WTC11 (cell line): Measurements from ENCODE around the gene HYOU1. TPM values are rescaled to one million over a fixed set of nuclear protein-coding genes. Genes with fewer than 3 reads are reported as not detected.
A peak's percentile ranks its signal among the peaks of the same experiment; 100 is the strongest.

Source experiments
- ATAC-seq: fragments of 200-7000 bp; cut with Tn5 transposase; 2 replicates; pipeline ENCODE4 v1.10.0; 2021; ENCODE audit warnings: mild to moderate bottlenecking, moderate library complexity
- CTCF ChIA-PET: fragments of 300-600 bp; sonication (Branson Sonifier 250); formaldehyde crosslinking; loops from one replicate; lab custom pipeline; 2021; ENCODE audit warnings: antibody characterized with exemption; lab: Charles Lee
- POLR2A ChIA-PET: fragments of 350-600 bp; sonication (Branson Sonifier 250); formaldehyde crosslinking; loops from one replicate; lab custom pipeline; 2021; ENCODE audit warnings: antibody characterized with exemption; lab: Charles Lee
- DNase-seq: peaks from one replicate; pipeline ENCODE4 v3.0.0; 2021; ENCODE audit warnings: low spot score
- H3K27ac Mint-ChIP-seq: 2 replicates; pipeline ENCODE4 v1.8.0; 2021; ENCODE audit warnings: mixed read lengths
- H3K27me3 Mint-ChIP-seq: 2 replicates; pipeline ENCODE4 v1.8.0; 2021; ENCODE audit warnings: low read depth, mild to moderate bottlenecking, moderate library complexity, mixed read lengths
- H3K36me3 Mint-ChIP-seq: 2 replicates; pipeline ENCODE4 v1.8.0; 2021; ENCODE audit warnings: mixed read lengths
- H3K4me1 Mint-ChIP-seq: 2 replicates; pipeline ENCODE4 v1.8.0; 2022; ENCODE audit warnings: mixed read lengths
- H3K4me3 Mint-ChIP-seq: 2 replicates; pipeline ENCODE4 v1.8.0; 2021; ENCODE audit warnings: mild to moderate bottlenecking, moderate library complexity, mixed read lengths
- H3K9me3 Mint-ChIP-seq: 2 replicates; pipeline ENCODE4 v1.8.0; 2021; ENCODE audit warnings: mixed read lengths
- FOXJ3 ChIP-seq: sonication (generic); formaldehyde crosslinking; IDR thresholded peaks from 2 replicates; pipeline ENCODE4 v1.9.0; 2021; ENCODE audit warnings: missing genetic modification reagents, mild to moderate bottlenecking, borderline replicate concordance
- JUN ChIP-seq: sonication (generic); formaldehyde crosslinking; IDR thresholded peaks from 2 replicates; pipeline ENCODE4 v1.8.0; 2023; ENCODE audit warnings: mild to moderate bottlenecking, missing genetic modification reagents
- NFYB ChIP-seq: sonication (generic); formaldehyde crosslinking; conservative IDR thresholded peaks from 2 replicates; pipeline ENCODE4 v1.8.0; 2022; ENCODE audit warnings: low read depth, missing genetic modification reagents
- NR3C1 ChIP-seq: sonication (generic); formaldehyde crosslinking; conservative IDR thresholded peaks from 2 replicates; pipeline ENCODE4 v1.8.1; 2023; ENCODE audit warnings: low read depth, mild to moderate bottlenecking, missing genetic modification reagents
- RELA ChIP-seq: sonication (generic); formaldehyde crosslinking; IDR thresholded peaks from 2 replicates; pipeline ENCODE4 v1.8.1; 2022; ENCODE audit warnings: missing genetic modification reagents, mild to moderate bottlenecking, borderline replicate concordance
- SOX15 ChIP-seq: fragments of 250-450 bp; sonication (Bioruptor Pico); IDR thresholded peaks from 2 replicates; pipeline ENCODE4 v1.9.0; 2021; ENCODE audit warnings: mild to moderate bottlenecking
- TEAD1 ChIP-seq: sonication (generic); formaldehyde crosslinking; IDR thresholded peaks from 2 replicates; pipeline ENCODE4 v1.8.0; 2022; ENCODE audit warnings: mild to moderate bottlenecking, missing genetic modification reagents
- TEAD4 ChIP-seq: sonication (generic); formaldehyde crosslinking; IDR thresholded peaks from 2 replicates; pipeline ENCODE4 v1.8.0; 2022; ENCODE audit warnings: mild to moderate bottlenecking, missing genetic modification reagents
- ZNF425 ChIP-seq: fragments of 250-450 bp; sonication (Bioruptor Pico); conservative IDR thresholded peaks from 2 replicates; pipeline ENCODE4 v1.9.0; 2021; ENCODE audit warnings: mild to moderate bottlenecking
- total RNA-seq: library from RNA; stranded (reverse); gene quantifications from 3 replicates; pipeline ENCODE4 v1.2.3, GENCODE V29; 2021
- TF ChIP-seq, protein P1 (sequence below): sonication (generic); formaldehyde crosslinking; IDR thresholded peaks from 2 replicates; pipeline ENCODE4 v1.8.1; 2022; ENCODE audit warnings: mild to moderate bottlenecking, missing genetic modification reagents, moderate library complexity, borderline replicate concordance
- TF ChIP-seq, protein P2 (sequence below): sonication (generic); formaldehyde crosslinking; IDR thresholded peaks from 2 replicates; pipeline ENCODE4 v1.8.1; 2022; ENCODE audit warnings: low read depth, missing genetic modification reagents, borderline replicate concordance
- TF ChIP-seq, protein P3 (sequence below): fragments of 250-450 bp; sonication (Bioruptor Pico); IDR thresholded peaks from 2 replicates; pipeline ENCODE4 v2.1.2; 2022; ENCODE audit warnings: mild to moderate bottlenecking, moderate library complexity
- TF ChIP-seq, protein P4 (sequence below): sonication (generic); formaldehyde crosslinking; IDR thresholded peaks from 2 replicates; pipeline ENCODE4 v1.8.1; 2023; ENCODE audit warnings: mild to moderate bottlenecking, missing genetic modification reagents

HYOU1 gene
- total RNA-seq, 1 experiment from 2014 or later = 276 TPM

- TF ChIP-seq ZNF425 (CRISPR knock-in tag) = no peak
- no peak for TF ChIP-seq NR3C1 (CRISPR knock-in tag)
- no peak for TF ChIP-seq SOX15 (CRISPR knock-in tag)
- TF ChIP-seq, protein P1, sequence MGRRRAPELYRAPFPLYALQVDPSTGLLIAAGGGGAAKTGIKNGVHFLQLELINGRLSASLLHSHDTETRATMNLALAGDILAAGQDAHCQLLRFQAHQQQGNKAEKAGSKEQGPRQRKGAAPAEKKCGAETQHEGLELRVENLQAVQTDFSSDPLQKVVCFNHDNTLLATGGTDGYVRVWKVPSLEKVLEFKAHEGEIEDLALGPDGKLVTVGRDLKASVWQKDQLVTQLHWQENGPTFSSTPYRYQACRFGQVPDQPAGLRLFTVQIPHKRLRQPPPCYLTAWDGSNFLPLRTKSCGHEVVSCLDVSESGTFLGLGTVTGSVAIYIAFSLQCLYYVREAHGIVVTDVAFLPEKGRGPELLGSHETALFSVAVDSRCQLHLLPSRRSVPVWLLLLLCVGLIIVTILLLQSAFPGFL = no peak
- TF ChIP-seq, protein P2, sequence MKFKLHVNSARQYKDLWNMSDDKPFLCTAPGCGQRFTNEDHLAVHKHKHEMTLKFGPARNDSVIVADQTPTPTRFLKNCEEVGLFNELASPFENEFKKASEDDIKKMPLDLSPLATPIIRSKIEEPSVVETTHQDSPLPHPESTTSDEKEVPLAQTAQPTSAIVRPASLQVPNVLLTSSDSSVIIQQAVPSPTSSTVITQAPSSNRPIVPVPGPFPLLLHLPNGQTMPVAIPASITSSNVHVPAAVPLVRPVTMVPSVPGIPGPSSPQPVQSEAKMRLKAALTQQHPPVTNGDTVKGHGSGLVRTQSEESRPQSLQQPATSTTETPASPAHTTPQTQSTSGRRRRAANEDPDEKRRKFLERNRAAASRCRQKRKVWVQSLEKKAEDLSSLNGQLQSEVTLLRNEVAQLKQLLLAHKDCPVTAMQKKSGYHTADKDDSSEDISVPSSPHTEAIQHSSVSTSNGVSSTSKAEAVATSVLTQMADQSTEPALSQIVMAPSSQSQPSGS (CRISPR knock-in tag) = no peak
- TF ChIP-seq, all 79 proteins: peak for 0
Measured at GRCh38 chr11:119000906-119001305, 56.1 kb downstream of the HYOU1 start (continued).

DNA sequence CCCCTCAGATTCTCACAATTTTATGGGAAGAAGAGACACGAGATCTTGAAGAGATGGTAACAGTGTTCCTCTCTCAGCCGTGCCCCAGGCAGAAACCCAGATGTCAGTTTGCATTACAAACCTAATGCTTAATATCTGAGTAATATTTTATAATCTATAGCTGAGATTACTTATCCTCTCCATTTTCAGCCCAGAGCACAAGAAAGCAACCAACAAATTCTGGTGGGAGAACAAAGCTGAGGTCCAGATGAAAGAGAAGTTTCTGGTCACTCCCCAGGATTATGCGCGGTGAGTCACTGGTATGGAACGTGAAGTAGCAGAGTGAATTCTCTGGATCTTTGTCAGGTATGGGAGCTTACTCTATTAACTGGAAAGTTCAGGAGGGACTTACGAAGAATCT is 58.2 kb downstream of the HYOU1 start:
- ATAC-seq = no peak
- ChIA-PET POLR2A (interaction anchor here (1.0 kb wide), 1 partner anchor 9 kb away, joined by 9 read pairs; no protein-coding TSS in a partner anchor), CTCF (interaction anchor here (0.6 to 2.8 kb wide), 4 partner anchors 17 to 146 kb away, joined by 3 to 12 read pairs (median 6); partner anchors contain the start of gene UPK2)
- Mint-ChIP-seq H3K27me3 (no peaks in the 10 kb centered on the region), H3K27ac (peak overlapping the region; percentile 98), H3K4me3 (peak overlapping the region; percentile 99), H3K9me3 (no peaks in the 10 kb centered on the region), H3K4me1 (peaks cover 26% of the 10 kb centered on the region), H3K36me3 (peaks cover 39% of the 10 kb centered on the region)
- TF ChIP-seq, protein P2 (CRISPR knock-in tag) = no peak
- TF ChIP-seq RELA (CRISPR knock-in tag) = no peak
- TF ChIP-seq, protein P3, sequence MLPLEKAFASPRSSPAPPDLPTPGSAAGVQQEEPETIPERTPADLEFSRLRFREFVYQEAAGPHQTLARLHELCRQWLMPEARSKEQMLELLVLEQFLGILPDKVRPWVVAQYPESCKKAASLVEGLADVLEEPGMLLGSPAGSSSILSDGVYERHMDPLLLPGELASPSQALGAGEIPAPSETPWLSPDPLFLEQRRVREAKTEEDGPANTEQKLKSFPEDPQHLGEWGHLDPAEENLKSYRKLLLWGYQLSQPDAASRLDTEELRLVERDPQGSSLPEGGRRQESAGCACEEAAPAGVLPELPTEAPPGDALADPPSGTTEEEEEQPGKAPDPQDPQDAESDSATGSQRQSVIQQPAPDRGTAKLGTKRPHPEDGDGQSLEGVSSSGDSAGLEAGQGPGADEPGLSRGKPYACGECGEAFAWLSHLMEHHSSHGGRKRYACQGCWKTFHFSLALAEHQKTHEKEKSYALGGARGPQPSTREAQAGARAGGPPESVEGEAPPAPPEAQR (CRISPR knock-in tag) = no peak
- no peak for TF ChIP-seq NR3C1 (CRISPR knock-in tag)
- no peak for TF ChIP-seq NFYB (CRISPR knock-in tag)
- TF ChIP-seq, protein P4, sequence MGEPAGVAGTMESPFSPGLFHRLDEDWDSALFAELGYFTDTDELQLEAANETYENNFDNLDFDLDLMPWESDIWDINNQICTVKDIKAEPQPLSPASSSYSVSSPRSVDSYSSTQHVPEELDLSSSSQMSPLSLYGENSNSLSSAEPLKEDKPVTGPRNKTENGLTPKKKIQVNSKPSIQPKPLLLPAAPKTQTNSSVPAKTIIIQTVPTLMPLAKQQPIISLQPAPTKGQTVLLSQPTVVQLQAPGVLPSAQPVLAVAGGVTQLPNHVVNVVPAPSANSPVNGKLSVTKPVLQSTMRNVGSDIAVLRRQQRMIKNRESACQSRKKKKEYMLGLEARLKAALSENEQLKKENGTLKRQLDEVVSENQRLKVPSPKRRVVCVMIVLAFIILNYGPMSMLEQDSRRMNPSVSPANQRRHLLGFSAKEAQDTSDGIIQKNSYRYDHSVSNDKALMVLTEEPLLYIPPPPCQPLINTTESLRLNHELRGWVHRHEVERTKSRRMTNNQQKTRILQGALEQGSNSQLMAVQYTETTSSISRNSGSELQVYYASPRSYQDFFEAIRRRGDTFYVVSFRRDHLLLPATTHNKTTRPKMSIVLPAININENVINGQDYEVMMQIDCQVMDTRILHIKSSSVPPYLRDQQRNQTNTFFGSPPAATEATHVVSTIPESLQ (CRISPR knock-in tag) = no peak
- no peak for TF ChIP-seq TEAD1 (CRISPR knock-in tag)
- no peak for TF ChIP-seq ZNF425 (CRISPR knock-in tag)
- TF ChIP-seq FOXJ3 (CRISPR knock-in tag) = no peak
- no peak for TF ChIP-seq TEAD4 (CRISPR knock-in tag)
- no peak for TF ChIP-seq JUN (CRISPR knock-in tag)
- DNase-seq = no peak
